Activated CD8-positive, alpha-beta memory T cell treated with anti-CD3 and anti-CD28 coated beads for 48 hours (primary cell): ENCODE measurements around the gene GSK3A.

Experiments
- DNase-seq, 3 experiments: peaks; one replicate each; pipeline ENCODE4 v3.0.0-alpha.2; 2020; ENCODE audit warnings: low read depth in 2 of 3, low spot score in 2 of 3

GSK3A gene

GRCh38 chr19:42242512-42243409, at the start of gene GSK3A:
Gene GSK3A, minus strand, starts transcription at chr19:42242602. Its CDS starts 137 bp downstream, at chr19:42242465.
- peak; percentile 83 to 91 (median 85) for DNase-seq

- no peak for DNase-seq
These were observed 49.0 kb upstream of the GSK3A start for GRCh38 chr19:42291435-42291810.

GRCh38 chr19:42290523-42291434, 48.4 kb upstream of the GSK3A start:
- DNase-seq = no peak

GRCh38 chr19:42290136-42290522, 47.7 kb upstream of the GSK3A start:
- no peak for DNase-seq

GRCh38 chr19:42289556-42290041, 47.2 kb upstream of the GSK3A start:
- no peak for DNase-seq

- no peak for DNase-seq
These were observed 46.6 kb upstream of the GSK3A start for GRCh38 chr19:42288881-42289555.

GRCh38 chr19:42288387-42288786, 46.0 kb upstream of the GSK3A start:
- DNase-seq = no peak

- DNase-seq = no peak
These were observed 45.4 kb upstream of the GSK3A start for GRCh38 chr19:42287827-42288107.

GRCh38 chr19:42287017-42287826, 44.8 kb upstream of the GSK3A start:
- DNase-seq = no peak

GRCh38 chr19:42286349-42287016, 44.1 kb upstream of the GSK3A start:
- DNase-seq = no peak

- DNase-seq = no peak
These were observed 43.6 kb upstream of the GSK3A start for GRCh38 chr19:42285988-42286348.

- DNase-seq = no peak
These were observed 43.1 kb upstream of the GSK3A start for GRCh38 chr19:42285541-42285941.

- no peak for DNase-seq
These were observed 42.4 kb upstream of the GSK3A start for GRCh38 chr19:42284591-42285341.

GRCh38 chr19:42284066-42284501, 41.7 kb upstream of the GSK3A start:
- DNase-seq = peak in 1 of 3 experiments; percentile 60

- DNase-seq = peak; percentile 90 to 94 (median 93)
These were observed 41.0 kb upstream of the GSK3A start for GRCh38 chr19:42283188-42284065.

GRCh38 chr19:42282819-42283187, 40.4 kb upstream of the GSK3A start:
- no peak for DNase-seq

GRCh38 chr19:42281827-42282762, 39.7 kb upstream of the GSK3A start:
- no peak for DNase-seq
